K562 (cell line): ENCODE measurements around the gene FANCC. TPM values are rescaled to one million over a fixed set of nuclear protein-coding genes. Genes with fewer than 3 reads are reported as not detected.

Experiments used
- ATAC-seq: fragments of 200-7000 bp; cut with Tn5 transposase; 3 replicates; pipeline ENCODE4 v1.9.1; 2020; ENCODE audit warnings: moderate library complexity
- BruUV-seq: library from RNA; stranded (reverse); fragments of 400-500 nt; replicated peaks from 2 replicates; lab custom pipeline; 2021; lab: Mats Ljungman, UMichigan
- CTCF ChIA-PET: fragments of 300-600 bp; formaldehyde crosslinking; extraction: SDS; loops from one replicate; lab custom pipeline; 2021; ENCODE audit warnings: low intra/inter-chr PET ratio; lab: Yijun Ruan, JAX
- POLR2A ChIA-PET: fragments of 300-600, 350-650 bp; sonication (Branson Sonifier 250); formaldehyde crosslinking; extraction: SDS; loops from one replicate; lab custom pipeline; 2021; ENCODE audit warnings: antibody characterized with exemption, inconsistent platforms; lab: Yijun Ruan, JAX
- DNase-seq, 4 experiments: peaks; one replicate each; pipeline versions ENCODE4 v3.0.0 to v3.0.0-alpha.2; 2011 to 2018; ENCODE audit warnings: low spot score in 3 of 4, mixed read lengths in 3 of 4; ENCODE audit errors: extremely low read depth in 1 of 4
- FAIRE-seq: peaks from 2 replicates; lab custom pipeline; 2011; peaks lifted over from hg19 to GRCh38; lab: Jason Lieb, UNC
- H2AFZ ChIP-seq: 2 replicates; pipeline ENCODE4 v1.6.0; 2011; ENCODE audit warnings: low read depth, low read length, control low read depth, inconsistent platforms
- H3K27ac ChIP-seq: fragments of 200-600 bp; 3 replicates; pipeline ENCODE4 v1.8.0; 2011; ENCODE audit warnings: low read depth, mild to moderate bottlenecking, control low read depth, inconsistent platforms, low read length, moderate library complexity, mixed read lengths; ENCODE audit errors: extremely low read depth
- H3K27me3 ChIP-seq, 2 experiments: fragments of 300-600 bp in 1 of 2; 2 replicates in 1 of 2; 3 replicates in 1 of 2; pipeline versions ENCODE4 v1.6.0 to v1.8.0; 2011; ENCODE audit warnings: inconsistent platforms in 2 of 2, low read length in 2 of 2, mild to moderate bottlenecking in 1 of 2, mixed read lengths in 1 of 2, moderate library complexity in 1 of 2; ENCODE audit not compliant: control insufficient read depth in 2 of 2, insufficient read depth in 2 of 2
- H3K36me3 ChIP-seq: fragments of 300-600 bp; 3 replicates; pipeline ENCODE4 v1.8.0; 2011; ENCODE audit warnings: mild to moderate bottlenecking, low read length, inconsistent platforms; ENCODE audit not compliant: control insufficient read depth, insufficient read depth
- H3K4me1 ChIP-seq, 2 experiments: fragments of 200-600 bp in 1 of 2; replicated peaks in 1 of 2; 2 replicates in 1 of 2; 3 replicates in 1 of 2; pipeline versions ENCODE4 v1.5.1 to v1.8.0; 2011; ENCODE audit warnings: inconsistent platforms in 2 of 2, low read length in 2 of 2, mild to moderate bottlenecking in 1 of 2, mixed read lengths in 1 of 2, moderate library complexity in 1 of 2; ENCODE audit not compliant: control insufficient read depth in 2 of 2, insufficient read depth in 2 of 2
- H3K4me2 ChIP-seq: 2 replicates; pipeline ENCODE4 v1.6.1; 2011; ENCODE audit warnings: low read length, control low read depth, inconsistent platforms, mixed read lengths; ENCODE audit not compliant: insufficient read depth
- H3K4me3 ChIP-seq: fragments of 200-600 bp; sonication (generic), shearing (Covaris generic); 2 replicates; pipeline ENCODE4 v1.5.1; 2016; ENCODE audit warnings: control low read depth, inconsistent platforms
- H3K79me2 ChIP-seq: fragments of 200-600 bp; 3 replicates; pipeline ENCODE4 v1.8.0; 2011; ENCODE audit warnings: low read length, inconsistent platforms; ENCODE audit not compliant: control insufficient read depth, insufficient read depth
- H3K9ac ChIP-seq, 2 experiments: 2 replicates each; pipeline versions ENCODE4 v1.6.0 to v1.6.1; 2011; ENCODE audit warnings: low read depth in 2 of 2, low read length in 2 of 2, control low read depth in 1 of 2, inconsistent platforms in 1 of 2, mild to moderate bottlenecking in 1 of 2, mixed read lengths in 1 of 2; ENCODE audit not compliant: insufficient read depth in 1 of 2
- H3K9me1 ChIP-seq: one replicate; pipeline ENCODE4 v1.6.0; 2011; ENCODE audit warnings: inconsistent platforms, mild to moderate bottlenecking, low read length, moderate library complexity; ENCODE audit not compliant: control insufficient read depth, insufficient read depth
- H3K9me3 ChIP-seq: replicated peaks from 2 replicates; pipeline ENCODE4 v1.5.1; 2011; ENCODE audit warnings: low read depth, low read length, inconsistent platforms; ENCODE audit not compliant: control insufficient read depth, insufficient read depth
- H4K20me1 ChIP-seq: replicated peaks from 2 replicates; pipeline ENCODE4 v1.6.1; 2011; ENCODE audit warnings: low read length, inconsistent platforms, mixed read lengths; ENCODE audit not compliant: control insufficient read depth, insufficient read depth
- CBFA2T3 ChIP-seq: fragments of 450-650 bp; IDR thresholded peaks from 2 replicates; pipeline ENCODE4 v1.6.1; 2017
- GABPB2 ChIP-seq: fragments of 250-450 bp; sonication (Bioruptor Pico); conservative IDR thresholded peaks from 2 replicates; pipeline ENCODE4 v1.5.1; 2021; ENCODE audit warnings: mild to moderate bottlenecking
- HDAC3 ChIP-seq: fragments of 450-650 bp; IDR thresholded peaks from 2 replicates; pipeline ENCODE4 v1.6.1; 2018; ENCODE audit warnings: borderline replicate concordance, mild to moderate bottlenecking, moderate library complexity; ENCODE audit not compliant: partially characterized antibody
- MEF2D ChIP-seq: conservative IDR thresholded peaks from 2 replicates; pipeline ENCODE4 v1.6.1; 2016; ENCODE audit warnings: low read depth, missing genetic modification characterization, missing compliant biosample characterization
- MTA1 ChIP-seq: fragments of 450-650 bp; IDR thresholded peaks from 2 replicates; pipeline ENCODE4 v1.6.1; 2017; ENCODE audit warnings: borderline replicate concordance
- RBM14 ChIP-seq: fragments of 200-400 bp; formaldehyde crosslinking; IDR thresholded peaks from 2 replicates; pipeline ENCODE4 v1.6.1; 2018; ENCODE audit warnings: low read depth, mild to moderate bottlenecking, low read length, moderate library complexity, borderline replicate concordance; ENCODE audit not compliant: insufficient read depth
- TCFL5 ChIP-seq: fragments of 250-450 bp; sonication (Bioruptor Pico); conservative IDR thresholded peaks from 2 replicates; pipeline ENCODE4 v1.6.1; 2021; ENCODE audit warnings: mild to moderate bottlenecking, moderate library complexity, matching md5 sums
- WGBS: fragments of 100-300 bp; shearing (Covaris generic); methylation state at CpG from one replicate; pipeline ENCODE4 v1.1.6; 2016; ENCODE audit warnings: low coverage, mixed read lengths; ENCODE audit not compliant: insufficient coverage; ENCODE audit errors: missing lambda C conversion rate; 5-methylcytosine and 5-hydroxymethylcytosine counted together
- in situ Hi-C: fragments of 300-500 bp; cut with MboI; formaldehyde crosslinking; loops from 4 replicates; pipeline ENCODE4 v1.15.0; 2018; ENCODE audit warnings: inconsistent platforms, mixed read lengths
- intact Hi-C: fragments of 100-400 bp; cut with micrococcal nuclease; formaldehyde crosslinking; loops from 2 replicates; pipeline ENCODE4 v1.14.2; 2022
- polyA plus RNA-seq, 8 experiments: library from polyadenylated mRNA; depleted of rRNA in 4 of 8; stranded (reverse) in 5 of 8; unstranded in 3 of 8; fragments of >200 nt; fragmentation: Nextera tagmentation in 2 of 8; fragmentation: Illumina TruSeq in 1 of 8; extraction: Ambion mirVana in 2 of 8; extraction: Trizol in 1 of 8; gene quantifications; 2 replicates each; pipeline versions ENCODE4 v1.2.1 to v1.2.3, GENCODE V29; 2011 to 2014; ENCODE audit warnings: inconsistent platforms in 1 of 8, missing spikeins in 1 of 8
- total RNA-seq, 7 experiments: library from RNA; depleted of rRNA in 6 of 7; stranded (reverse); fragments of >200 nt in 6 of 7; fragmentation: Illumina TruSeq in 2 of 7; extraction: Trizol in 2 of 7; gene quantifications; 2 replicates each; pipeline versions ENCODE4 v1.2.1 to v1.2.3, GENCODE V29; 2011 to 2021; ENCODE audit warnings: low replicate concordance in 1 of 7
- TF ChIP-seq, protein P1 (sequence below): fragments of 250-450 bp; sonication (Bioruptor Pico); IDR thresholded peaks from 2 replicates; pipeline ENCODE4 v1.8.0; 2021; ENCODE audit warnings: borderline replicate concordance, mild to moderate bottlenecking, moderate library complexity; ENCODE audit not compliant: poor library complexity, severe bottlenecking
- TF ChIP-seq, protein P2 (sequence below): fragments of 450-650 bp; IDR thresholded peaks from 2 replicates; pipeline ENCODE4 v1.6.1; 2016; ENCODE audit warnings: mild to moderate bottlenecking

The FANCC gene
- total and polyA plus RNA-seq, 9 of the 15 experiments (the other 6 are each of a cell fraction or from before 2014, with no cell fraction given), result 4.6 to 18.4 (median 14.2) TPM

DNA sequence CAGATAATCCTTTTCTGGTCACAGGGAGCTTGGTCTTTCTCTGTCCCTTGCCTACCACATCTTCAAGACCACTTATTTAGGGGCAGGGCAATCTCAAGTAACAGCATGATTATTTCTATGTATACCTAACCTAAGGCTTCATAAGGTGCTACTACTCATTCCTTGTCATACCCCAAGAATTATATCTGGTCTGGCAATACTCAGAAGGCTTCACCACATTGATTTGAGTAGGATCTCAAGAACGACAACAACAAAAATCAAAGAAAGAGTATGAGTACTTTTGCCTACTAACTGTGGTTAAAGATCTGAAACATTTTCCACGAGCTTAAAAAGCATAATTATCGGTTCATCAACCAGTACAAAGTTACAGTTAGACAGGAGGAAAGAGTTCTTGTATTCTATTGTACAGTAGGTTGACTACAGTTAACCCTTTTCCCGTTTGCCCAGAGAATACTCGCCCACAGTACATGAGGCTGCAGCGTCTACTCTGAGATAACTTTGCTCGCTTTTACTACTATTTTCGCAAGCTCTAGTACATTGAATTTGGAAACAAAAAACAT, 41.0 kb downstream of the FANCC start:
- POLR2A ChIA-PET, result interaction anchor here (0.9 kb wide), 1 partner anchor 24 kb away, joined by 3 read pairs; no protein-coding TSS in a partner anchor
- in situ Hi-C loops, result loop anchor here (10.0 kb wide), 1 partner anchor 938 kb away; no protein-coding TSS in a partner anchor
- no peak for DNase-seq

More for the DNA sequence above, 41.0 kb downstream of the FANCC start:
- Histone ChIP-seq H3K27me3 (no peaks in the 10 kb centered on the region), H3K4me3 (no peak overlapping the region), H3K4me2 (no peak overlapping the region), H3K9me1 (no peaks in the 10 kb centered on the region), H3K79me2 (no peaks in the 10 kb centered on the region), H4K20me1 (no peaks in the 10 kb centered on the region), H3K27ac (no peak overlapping the region), H3K9ac (no peak overlapping the region), H2AFZ (no peak overlapping the region), H3K9me3 (no peaks in the 10 kb centered on the region), H3K36me3 (no peaks in the 10 kb centered on the region), H3K4me1 (no peaks in the 10 kb centered on the region)
- no peak for FAIRE-seq
- TF ChIP-seq MEF2D (no peak), GABPB2 (CRISPR knock-in tag) (no peak), TCFL5 (no peak), HDAC3 (no peak), CBFA2T3 (no peak), MTA1 (no peak), RBM14 (no peak)
- TF ChIP-seq, protein P1, sequence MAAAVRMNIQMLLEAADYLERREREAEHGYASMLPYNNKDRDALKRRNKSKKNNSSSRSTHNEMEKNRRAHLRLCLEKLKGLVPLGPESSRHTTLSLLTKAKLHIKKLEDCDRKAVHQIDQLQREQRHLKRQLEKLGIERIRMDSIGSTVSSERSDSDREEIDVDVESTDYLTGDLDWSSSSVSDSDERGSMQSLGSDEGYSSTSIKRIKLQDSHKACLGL (CRISPR knock-in tag), result no peak
- TF ChIP-seq, protein P2, sequence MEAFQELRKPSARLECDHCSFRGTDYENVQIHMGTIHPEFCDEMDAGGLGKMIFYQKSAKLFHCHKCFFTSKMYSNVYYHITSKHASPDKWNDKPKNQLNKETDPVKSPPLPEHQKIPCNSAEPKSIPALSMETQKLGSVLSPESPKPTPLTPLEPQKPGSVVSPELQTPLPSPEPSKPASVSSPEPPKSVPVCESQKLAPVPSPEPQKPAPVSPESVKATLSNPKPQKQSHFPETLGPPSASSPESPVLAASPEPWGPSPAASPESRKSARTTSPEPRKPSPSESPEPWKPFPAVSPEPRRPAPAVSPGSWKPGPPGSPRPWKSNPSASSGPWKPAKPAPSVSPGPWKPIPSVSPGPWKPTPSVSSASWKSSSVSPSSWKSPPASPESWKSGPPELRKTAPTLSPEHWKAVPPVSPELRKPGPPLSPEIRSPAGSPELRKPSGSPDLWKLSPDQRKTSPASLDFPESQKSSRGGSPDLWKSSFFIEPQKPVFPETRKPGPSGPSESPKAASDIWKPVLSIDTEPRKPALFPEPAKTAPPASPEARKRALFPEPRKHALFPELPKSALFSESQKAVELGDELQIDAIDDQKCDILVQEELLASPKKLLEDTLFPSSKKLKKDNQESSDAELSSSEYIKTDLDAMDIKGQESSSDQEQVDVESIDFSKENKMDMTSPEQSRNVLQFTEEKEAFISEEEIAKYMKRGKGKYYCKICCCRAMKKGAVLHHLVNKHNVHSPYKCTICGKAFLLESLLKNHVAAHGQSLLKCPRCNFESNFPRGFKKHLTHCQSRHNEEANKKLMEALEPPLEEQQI, result no peak
- intact Hi-C loops, result no loop called here
- ATAC-seq, result no peak
- CTCF ChIA-PET, result no interaction called here
- BruUV-seq, result no TSS peak
- 55% methylated on average over 8 of the region's 8 CpGs for WGBS
